ENCODE data around the gene EPB41L4A. TPM values are rescaled to one million over a fixed set of nuclear protein-coding genes. Genes with fewer than 3 reads are reported as not detected.
A peak's percentile ranks its signal among the peaks of the same experiment; 100 is the strongest.

The EPB41L4A gene
- total RNA-seq, 2 donors from 2014 or later = 0.27 TPM; not detected in 1

DNA sequence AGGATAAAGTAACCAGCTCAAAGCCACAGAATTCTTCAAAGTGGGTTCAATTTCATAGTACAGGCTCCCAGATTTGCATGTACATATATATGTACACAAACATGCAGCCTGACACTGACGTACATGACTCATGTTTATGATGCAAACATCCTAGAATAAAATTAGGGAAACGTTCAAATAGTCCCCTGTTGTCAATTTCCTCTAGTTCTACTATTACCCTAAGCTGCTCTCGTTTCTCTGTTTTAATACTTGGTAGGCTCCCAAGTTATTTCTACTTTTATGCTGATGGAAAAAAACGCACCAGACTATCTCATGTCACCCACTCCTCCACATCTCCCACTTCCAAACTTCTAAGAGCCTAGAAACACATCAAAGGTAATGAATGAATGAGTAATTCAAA, 229.7 kb downstream of the EPB41L4A start:
- DNase-seq (ENCODE audit: low spot score in 2 of 2) (no peak), ATAC-seq (peak in 1 of 2 donors; percentile 66)
- Mint-ChIP-seq H3K27ac (no peak overlapping the region), H3K36me3 (no peaks in the 10 kb centered on the region), H3K9me3 (no peaks in the 10 kb centered on the region)

DNA sequence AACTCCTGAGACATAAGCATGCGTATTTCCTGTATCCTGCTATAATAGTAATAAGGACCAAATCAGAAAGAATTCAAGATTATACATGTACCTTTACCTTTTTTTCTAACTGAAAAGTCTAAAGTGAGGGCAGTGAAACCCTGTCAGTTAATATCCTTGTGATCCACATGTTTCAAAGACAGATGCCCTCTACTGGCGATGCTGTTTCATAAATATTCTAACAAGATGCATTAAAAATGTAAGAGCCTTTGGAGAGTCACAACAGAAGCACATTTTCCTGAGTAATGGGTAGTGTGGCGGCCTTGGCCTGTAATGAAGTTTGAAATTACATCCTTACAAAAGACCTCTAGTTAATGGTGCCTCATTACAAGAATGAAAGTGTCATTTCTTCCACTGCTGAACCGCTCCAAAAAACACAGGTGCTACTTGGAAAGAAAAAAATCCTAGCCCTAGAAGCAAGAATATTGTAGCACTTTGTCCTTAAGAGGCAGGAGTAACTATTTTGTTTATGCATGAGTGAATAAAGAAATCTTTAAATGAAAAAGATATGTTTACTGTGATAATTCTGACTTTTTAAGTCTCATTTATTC, 232.6 kb downstream of the EPB41L4A start:
- H3K9me3 Mint-ChIP-seq = no peaks in the 10 kb centered on the region
- DNase-seq (ENCODE audit: low spot score in 2 of 2) = no peak
- H3K36me3 Mint-ChIP-seq = no peaks in the 10 kb centered on the region
- ATAC-seq = no peak
- H3K27ac Mint-ChIP-seq = no peak overlapping the region

DNA sequence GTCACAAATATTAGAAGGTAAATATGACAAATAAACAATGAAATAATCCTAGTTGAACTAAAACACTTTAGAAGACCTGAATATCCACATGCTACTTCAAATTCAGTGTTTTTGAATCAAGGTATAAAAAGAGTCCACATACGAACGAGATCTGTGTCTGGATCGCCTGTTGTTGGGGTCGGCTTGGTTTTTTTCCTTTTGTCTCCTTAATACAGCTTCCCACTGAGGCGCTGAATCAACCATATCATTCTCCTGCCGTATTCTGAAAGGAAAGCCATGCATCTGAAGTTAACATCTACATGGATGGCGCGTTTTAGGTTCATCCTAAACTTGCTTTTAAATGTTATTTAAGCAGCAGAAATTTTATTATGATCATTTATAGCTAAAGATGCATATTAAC, 235.2 kb downstream of the EPB41L4A start:
- ATAC-seq = no peak
- Mint-ChIP-seq H3K36me3 (no peaks in the 10 kb centered on the region), H3K27ac (no peak overlapping the region), H3K9me3 (no peaks in the 10 kb centered on the region)
- no peak for DNase-seq (ENCODE audit: low spot score in 2 of 2)

DNA sequence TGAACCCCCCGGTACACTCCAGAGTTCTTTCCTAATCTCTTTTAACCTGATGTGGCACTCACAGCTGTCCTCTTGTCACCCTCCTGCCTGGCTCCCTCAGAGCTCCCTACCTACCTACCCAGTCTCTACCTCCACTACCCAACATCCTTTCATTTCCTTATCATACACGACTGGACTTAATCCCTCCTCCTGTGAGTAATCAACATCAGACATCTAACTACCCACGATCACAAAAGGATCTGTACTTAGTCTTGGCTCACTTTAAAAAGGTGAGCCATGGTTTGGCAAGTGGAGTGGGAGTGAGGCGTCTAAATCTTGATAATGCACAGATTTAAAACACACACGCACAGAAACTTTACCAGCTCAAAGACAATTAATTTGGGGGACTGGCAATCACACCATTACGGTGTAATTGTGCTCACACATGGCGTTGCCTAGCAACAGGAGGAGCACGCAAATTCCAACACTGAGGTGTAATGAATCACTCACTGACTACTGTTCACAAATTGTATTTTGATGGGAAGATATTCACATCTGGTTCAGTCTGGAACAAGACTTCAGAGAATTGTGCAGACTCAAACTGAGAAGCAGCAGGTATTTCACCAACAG, 235.9 kb downstream of the EPB41L4A start:
- Mint-ChIP-seq H3K36me3 (no peaks in the 10 kb centered on the region), H3K9me3 (no peaks in the 10 kb centered on the region), H3K27ac (peak overlapping the region in 1 of 2 donors; percentile 36)
- DNase-seq (ENCODE audit: low spot score in 2 of 2) (no peak), ATAC-seq (peak in 1 of 2 donors; percentile 50)

DNA sequence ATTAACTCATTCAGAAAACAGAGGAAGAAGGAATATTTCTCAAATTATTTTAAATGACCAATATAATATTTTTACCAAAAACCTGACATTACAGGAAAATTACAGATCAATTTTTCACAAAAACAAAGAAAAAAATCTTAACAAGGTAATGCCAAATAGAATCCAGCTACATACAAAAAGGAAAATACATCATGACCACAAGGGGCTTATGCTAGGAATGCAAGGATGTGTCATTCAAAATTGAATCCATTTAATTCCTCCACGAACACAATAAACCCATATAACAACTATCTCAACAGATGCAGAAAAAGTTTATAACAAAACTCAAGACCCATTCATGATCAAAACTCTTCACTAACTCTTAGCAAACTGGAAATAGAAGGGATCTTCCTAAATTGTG, 239.8 kb downstream of the EPB41L4A start:
- Mint-ChIP-seq H3K36me3 (no peaks in the 10 kb centered on the region), H3K9me3 (no peaks in the 10 kb centered on the region), H3K27ac (no peak overlapping the region)
- ATAC-seq (no peak), DNase-seq (ENCODE audit: low spot score in 2 of 2) (no peak)

DNA sequence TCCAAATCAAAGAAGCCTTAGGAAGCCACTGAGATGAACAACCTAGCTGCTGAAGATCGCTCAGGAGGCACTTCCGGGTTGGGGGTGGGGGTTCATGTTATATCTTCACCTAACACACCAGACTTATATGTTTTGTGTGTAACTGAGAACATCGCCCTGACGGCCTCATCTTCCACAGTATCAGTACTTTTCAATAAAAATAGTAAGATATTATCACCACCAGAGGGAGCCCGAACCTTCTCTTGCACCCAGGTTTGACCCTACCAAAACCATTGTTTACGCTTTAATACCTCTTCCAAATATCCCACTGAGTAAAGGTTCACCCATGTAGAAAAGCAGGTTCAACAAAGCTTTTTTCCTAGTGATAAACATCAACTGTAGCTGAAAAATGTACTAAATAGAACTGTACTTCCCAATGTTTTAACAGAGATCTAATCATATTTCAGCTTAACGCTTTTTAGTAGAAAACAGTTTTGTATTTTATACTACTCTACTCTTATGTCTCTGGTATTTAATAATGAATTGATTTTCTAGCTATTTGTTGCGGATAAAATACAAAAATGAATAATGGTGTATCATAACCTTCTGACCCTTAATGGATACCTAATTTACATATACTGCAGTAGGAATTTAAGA, 244.0 kb downstream of the EPB41L4A start:
- H3K27ac Mint-ChIP-seq = no peak overlapping the region
- peak; percentile 51 to 87 for ATAC-seq
- no peaks in the 10 kb centered on the region for H3K9me3 Mint-ChIP-seq
- DNase-seq (ENCODE audit: low spot score in 2 of 2) = peak in 1 of 2 donors; percentile 45
- H3K36me3 Mint-ChIP-seq = no peaks in the 10 kb centered on the region

DNA sequence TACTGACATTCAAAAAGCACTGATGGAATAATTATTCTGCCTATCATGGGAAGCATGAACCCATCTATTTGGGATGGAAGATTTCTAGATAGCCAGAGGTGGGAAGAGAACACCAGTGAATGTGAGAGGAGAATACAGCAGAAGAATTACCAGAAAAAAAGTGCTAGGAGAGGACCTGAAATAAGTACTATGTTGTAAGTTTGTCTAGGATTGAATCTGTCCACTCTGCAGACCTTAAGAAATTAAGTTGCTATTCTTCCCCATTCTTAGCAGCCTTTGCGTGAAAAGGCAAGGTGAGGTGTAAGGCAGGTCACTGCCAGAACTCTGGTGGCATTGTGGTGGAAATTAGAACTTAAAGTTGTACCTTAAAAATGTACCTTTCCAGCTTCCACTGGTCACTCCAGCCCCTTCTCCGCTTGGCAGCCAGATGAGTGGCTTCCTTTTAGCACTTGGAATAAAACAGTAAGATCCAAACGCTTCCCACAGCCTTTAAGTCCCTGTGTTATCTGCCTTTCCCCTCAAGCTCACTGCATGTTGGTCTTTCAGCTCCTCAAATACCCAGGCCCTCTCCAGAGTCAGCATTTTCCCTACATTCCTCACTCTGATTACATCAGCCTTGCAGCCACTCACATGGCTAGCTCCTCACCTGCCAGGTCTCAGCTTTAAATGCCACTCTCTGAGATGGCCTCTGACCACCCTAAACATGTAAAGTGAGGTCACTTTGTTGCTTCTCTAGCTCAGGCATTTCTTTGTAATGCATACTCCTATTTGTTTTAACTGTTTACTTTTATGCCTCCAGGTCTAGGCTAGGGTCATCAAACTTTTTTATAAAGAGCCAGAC, 253.0 kb downstream of the EPB41L4A start:
- peaks cover 28 to 32% of the 10 kb centered on the region in 2 donors for H3K36me3 Mint-ChIP-seq
- peak overlapping the region; percentile 39 to 81 for H3K27ac Mint-ChIP-seq
- DNase-seq (ENCODE audit: low spot score in 2 of 2) = no peak
- H3K9me3 Mint-ChIP-seq = no peaks in the 10 kb centered on the region
- peak in 1 of 2 donors; percentile 14 for ATAC-seq

DNA sequence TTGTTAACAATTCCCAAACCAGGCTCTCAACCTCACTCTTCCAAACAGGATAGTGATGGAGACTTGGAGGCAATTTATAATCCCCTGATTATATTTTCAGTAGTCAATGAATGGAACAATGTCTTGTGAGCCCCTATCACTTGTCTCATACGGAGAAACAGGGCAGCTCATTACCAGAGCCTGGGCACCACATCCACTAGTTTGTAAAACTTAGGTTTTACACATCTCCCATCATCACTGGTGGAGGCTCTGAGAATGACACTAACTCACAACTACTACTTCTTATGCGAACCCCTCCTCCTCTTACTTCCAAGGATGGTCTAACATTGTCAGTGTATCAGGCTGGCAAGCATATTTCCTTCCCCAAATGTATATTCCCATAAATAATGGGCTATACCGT, 253.7 kb downstream of the EPB41L4A start:
- ATAC-seq (no peak), DNase-seq (ENCODE audit: low spot score in 2 of 2) (no peak)
- H3K9me3 Mint-ChIP-seq = peaks cover 0 to 2% of the 10 kb centered on the region in 2 donors
- no peak overlapping the region for H3K27ac Mint-ChIP-seq
- peaks cover 32 to 36% of the 10 kb centered on the region in 2 donors for H3K36me3 Mint-ChIP-seq

DNA sequence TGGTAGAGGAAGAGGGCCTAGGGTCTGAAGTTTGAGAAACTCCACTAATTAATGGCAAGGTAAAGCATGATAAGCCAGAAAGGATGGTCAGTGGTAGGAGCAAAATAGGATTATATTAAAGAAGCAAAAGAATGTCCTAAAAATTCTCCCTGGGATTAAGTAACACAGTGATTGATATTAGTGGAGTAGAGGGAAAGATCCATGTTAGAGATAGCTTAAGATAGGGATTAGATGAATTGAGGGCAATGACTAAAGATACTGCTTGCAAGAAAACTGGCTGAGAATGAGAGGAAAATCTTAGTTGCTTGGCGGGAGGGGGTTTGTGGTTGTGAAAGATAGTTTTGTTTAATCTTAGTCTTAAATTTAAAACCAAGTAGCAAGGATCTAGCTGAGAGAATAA, 255.6 kb downstream of the EPB41L4A start:
- H3K36me3 Mint-ChIP-seq = peaks cover 32 to 43% of the 10 kb centered on the region in 2 donors
- no peak for DNase-seq (ENCODE audit: low spot score in 2 of 2)
- no peak for ATAC-seq
- H3K9me3 Mint-ChIP-seq = peaks cover 0 to 5% of the 10 kb centered on the region in 2 donors
- H3K27ac Mint-ChIP-seq = peak overlapping the region; percentile 47 to 87

DNA sequence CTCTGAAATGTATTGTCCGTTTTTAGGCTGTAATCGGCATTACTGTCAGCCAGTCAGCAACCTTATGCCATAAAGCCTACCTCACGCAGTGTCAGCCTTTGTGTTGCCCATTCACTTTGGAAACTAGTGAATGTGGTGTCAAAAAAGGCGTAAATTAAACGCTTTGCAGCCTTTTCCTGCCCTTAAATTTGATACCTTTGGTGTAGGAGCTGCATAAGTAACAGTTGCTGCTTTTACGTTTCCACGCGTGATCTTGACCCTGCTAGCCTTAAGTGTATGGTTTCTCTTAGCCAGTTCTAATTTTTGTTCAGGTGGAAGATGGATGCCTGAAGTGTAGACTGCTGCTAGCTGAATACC, 257.7 kb downstream of the EPB41L4A start:
- no peak for DNase-seq (ENCODE audit: low spot score in 2 of 2)
- Mint-ChIP-seq H3K9me3 (peaks cover 10 to 14% of the 10 kb centered on the region in 2 donors), H3K27ac (peak overlapping the region; percentile 87 to 96), H3K36me3 (peaks cover 32 to 53% of the 10 kb centered on the region in 2 donors)
- ATAC-seq = no peak

DNA sequence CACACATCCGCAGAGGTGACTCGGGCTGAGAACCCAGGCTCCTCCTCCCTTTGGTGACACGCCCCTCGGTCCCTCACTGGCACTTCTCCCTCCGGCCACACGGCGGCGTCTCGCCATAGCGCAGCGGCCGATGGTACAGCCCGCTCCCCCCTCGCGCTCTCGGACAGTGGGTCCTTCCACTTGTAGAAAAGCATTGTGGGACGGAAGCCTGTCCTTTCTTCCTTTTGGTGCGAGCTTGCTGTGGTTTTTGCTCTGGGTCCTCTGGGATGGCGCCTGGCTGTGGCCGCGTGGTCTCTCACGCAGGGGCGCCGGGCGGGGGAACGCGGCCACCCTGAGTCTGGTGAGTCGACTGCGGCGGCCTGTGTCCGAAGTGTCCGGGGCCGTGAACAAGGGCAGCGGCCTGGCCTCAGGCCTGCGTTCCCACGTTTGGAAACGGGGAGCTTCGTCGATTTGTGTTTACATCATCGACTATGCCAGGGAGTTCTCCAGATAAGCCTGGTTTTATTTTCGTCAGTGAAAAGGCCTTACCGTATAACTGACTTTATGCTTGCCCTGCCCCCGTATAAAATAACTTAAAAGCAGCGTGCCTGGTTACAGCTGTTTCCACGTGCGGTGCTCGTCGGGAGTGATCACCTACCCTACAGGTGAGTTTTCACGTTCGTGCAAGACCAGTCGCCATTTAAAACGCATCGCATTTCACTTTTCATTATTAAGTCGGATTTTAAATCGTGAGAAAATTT, 258.3 kb downstream of the EPB41L4A start:
- ATAC-seq = peak; percentile 93
- Mint-ChIP-seq H3K36me3 (peaks cover 32 to 53% of the 10 kb centered on the region in 2 donors), H3K9me3 (peaks cover 10 to 14% of the 10 kb centered on the region in 2 donors), H3K27ac (peak overlapping the region; percentile 87 to 96)
- peak; percentile 93 to 94 for DNase-seq (ENCODE audit: low spot score in 2 of 2)

DNA sequence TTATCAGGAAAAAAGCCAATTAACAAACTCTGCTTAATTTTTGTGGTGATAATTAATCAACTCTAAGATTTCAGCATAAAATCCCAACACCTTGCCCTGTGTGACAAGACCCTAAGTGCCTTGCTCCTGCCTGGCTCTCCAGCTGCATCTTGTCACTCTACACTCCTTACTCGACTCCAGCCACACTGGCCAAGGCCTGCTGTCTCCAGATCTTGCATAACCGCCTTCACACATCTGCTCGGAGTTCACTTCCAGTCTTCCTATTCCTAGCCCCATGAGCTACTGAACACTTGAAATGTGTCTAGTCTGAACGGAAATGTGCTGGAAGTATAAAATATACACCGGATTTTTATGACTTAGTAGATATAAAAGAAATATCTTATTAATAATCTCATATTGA, 259.6 kb downstream of the EPB41L4A start:
- Mint-ChIP-seq H3K9me3 (peaks cover 10 to 14% of the 10 kb centered on the region in 2 donors), H3K36me3 (peaks cover 32 to 48% of the 10 kb centered on the region in 2 donors), H3K27ac (no peak overlapping the region)
- ATAC-seq = no peak
- DNase-seq (ENCODE audit: low spot score in 2 of 2) = no peak

DNA sequence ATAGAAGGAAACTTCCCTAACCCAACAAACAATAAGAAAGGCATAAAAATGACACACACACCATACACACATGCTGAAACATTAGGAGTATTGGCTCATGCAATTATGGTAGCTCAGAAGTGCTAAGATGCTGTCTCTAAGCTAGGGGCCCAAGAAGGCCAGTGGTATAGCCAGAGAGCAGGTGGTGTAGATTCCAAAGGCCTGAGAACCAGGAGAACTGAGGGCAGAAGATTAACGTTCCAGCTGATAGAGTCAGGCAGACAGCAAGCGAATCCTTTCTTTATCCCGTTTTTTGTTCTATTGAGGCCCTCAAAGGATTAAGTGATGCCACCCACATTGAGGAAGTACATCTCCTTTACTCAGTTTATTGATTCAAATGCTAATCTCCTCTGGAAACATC, 262.9 kb downstream of the EPB41L4A start:
- DNase-seq (ENCODE audit: low spot score in 2 of 2) (no peak), ATAC-seq (no peak)
- Mint-ChIP-seq H3K9me3 (peaks cover 10 to 14% of the 10 kb centered on the region in 2 donors), H3K27ac (no peak overlapping the region), H3K36me3 (peaks cover 5 to 20% of the 10 kb centered on the region in 2 donors)

DNA sequence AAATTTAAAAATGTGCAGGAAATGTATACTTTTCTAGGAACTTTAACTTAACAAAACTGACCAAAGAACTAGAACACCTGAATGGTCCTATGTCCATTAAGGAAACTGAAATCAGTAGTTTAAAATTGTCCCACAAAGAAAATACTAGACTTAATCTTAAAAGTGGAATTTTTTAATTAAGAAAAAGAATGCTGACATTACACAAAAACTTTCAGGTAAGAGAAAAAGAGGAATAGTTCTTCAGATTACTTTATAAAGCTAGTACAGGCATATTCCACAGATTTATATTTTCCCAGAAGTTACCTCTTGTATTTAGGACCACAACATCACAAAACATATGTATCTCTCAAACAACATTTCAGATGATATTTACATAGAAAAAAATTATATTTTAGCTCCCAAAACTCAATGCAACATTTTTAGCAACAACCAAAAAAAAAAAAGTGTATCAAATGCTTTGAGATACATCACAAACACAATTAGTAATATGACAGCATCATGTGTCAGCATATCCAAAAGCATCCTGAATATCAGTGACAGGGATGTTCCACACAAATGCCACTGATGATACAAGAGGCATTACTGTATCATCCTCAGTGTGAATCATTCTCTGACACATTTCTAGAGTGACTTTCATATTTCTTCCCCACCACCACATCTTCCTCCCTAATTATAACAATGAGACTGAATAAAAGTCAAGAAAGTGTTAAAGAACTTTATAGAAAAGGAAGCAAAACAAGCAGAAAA, 264.0 kb downstream of the EPB41L4A start:
- DNase-seq (ENCODE audit: low spot score in 2 of 2) (no peak), ATAC-seq (peak; percentile 92 to 99)
- Mint-ChIP-seq H3K27ac (peak overlapping the region in 1 of 2 donors; percentile 20), H3K36me3 (peaks cover 0 to 14% of the 10 kb centered on the region in 2 donors), H3K9me3 (peaks cover 10% of the 10 kb centered on the region in 2 donors)

DNA sequence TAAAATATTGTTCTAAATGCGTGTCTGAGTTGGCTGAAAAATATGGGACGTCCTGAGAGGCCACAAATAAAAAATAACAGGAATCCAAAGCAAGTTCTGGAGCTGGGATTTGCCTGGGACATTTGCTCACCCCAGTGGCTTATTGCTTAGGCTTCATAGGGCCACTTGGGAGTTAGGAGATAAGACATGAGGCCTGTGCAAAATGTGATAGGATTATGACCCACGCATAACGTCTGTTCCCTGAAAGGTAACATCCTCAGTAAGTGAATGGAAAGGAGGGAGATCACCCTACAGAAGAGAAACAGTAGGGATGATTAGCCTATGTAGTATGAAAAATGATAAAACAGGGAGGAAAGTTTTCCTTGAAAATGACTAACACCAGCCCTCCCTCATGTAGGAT, 269.4 kb downstream of the EPB41L4A start:
- no peaks in the 10 kb centered on the region for H3K9me3 Mint-ChIP-seq

More for the DNA sequence above, 269.4 kb downstream of the EPB41L4A start:
- no peak overlapping the region for H3K27ac Mint-ChIP-seq
- ATAC-seq = no peak
- no peaks in the 10 kb centered on the region for H3K36me3 Mint-ChIP-seq
- no peak for DNase-seq (ENCODE audit: low spot score in 2 of 2)

All from activated naive CD4-positive, alpha-beta T cell treated with anti-CD3 and anti-CD28 coated beads, Interleukin-2, amount 50 U/mL, for 72 hours (primary cell).